Endothelial cell (in vitro differentiated cells): ENCODE measurements around the gene CACFD1. TPM values are rescaled to one million over a fixed set of nuclear protein-coding genes. Genes with fewer than 3 reads are reported as not detected.

Source experiments
- DNase-seq: peaks from one replicate; pipeline ENCODE4 v3.0.0; 2021; ENCODE audit warnings: low spot score
- H3K27ac Mint-ChIP-seq: one replicate; pipeline ENCODE4 v1.8.0; 2021; ENCODE audit warnings: mixed read lengths, inconsistent platforms; ENCODE audit not compliant: unreplicated experiment
- H3K27me3 Mint-ChIP-seq: one replicate; pipeline ENCODE4 v1.8.0; 2021; ENCODE audit warnings: mild to moderate bottlenecking, moderate library complexity, mixed read lengths, inconsistent platforms; ENCODE audit not compliant: unreplicated experiment
- H3K36me3 Mint-ChIP-seq: one replicate; pipeline ENCODE4 v1.8.0; 2021; ENCODE audit warnings: mild to moderate bottlenecking, low read depth, mixed read lengths, inconsistent platforms; ENCODE audit not compliant: unreplicated experiment
- H3K4me1 Mint-ChIP-seq: one replicate; pipeline ENCODE4 v1.8.0; 2021; ENCODE audit warnings: mild to moderate bottlenecking, mixed read lengths, inconsistent platforms; ENCODE audit not compliant: unreplicated experiment
- H3K4me3 Mint-ChIP-seq: one replicate; pipeline ENCODE4 v1.8.0; 2021; ENCODE audit warnings: mild to moderate bottlenecking, mixed read lengths, inconsistent platforms; ENCODE audit not compliant: unreplicated experiment
- H3K9me3 Mint-ChIP-seq: one replicate; pipeline ENCODE4 v1.8.0; 2021; ENCODE audit warnings: mixed read lengths, inconsistent platforms; ENCODE audit not compliant: unreplicated experiment
- CTCF ChIP-seq: fragments of 200-600 bp; sonication (generic); IDR thresholded peaks from one replicate; pipeline ENCODE4 v1.5.0; 2021; ENCODE audit warnings: antibody characterized with exemption; ENCODE audit not compliant: unreplicated experiment
- total RNA-seq: library from RNA; stranded (reverse); fragmentation: NEBNext Ultra II Directional; extraction: Animal tissue kit (Norgen Biotek cat#: 25700); gene quantifications from one replicate; pipeline ENCODE4 v1.2.1, GENCODE V29; 2021; ENCODE audit not compliant: unreplicated experiment

Gene CACFD1
- total RNA-seq, 1 donor from 2014 or later = 34.3 TPM

DNA sequence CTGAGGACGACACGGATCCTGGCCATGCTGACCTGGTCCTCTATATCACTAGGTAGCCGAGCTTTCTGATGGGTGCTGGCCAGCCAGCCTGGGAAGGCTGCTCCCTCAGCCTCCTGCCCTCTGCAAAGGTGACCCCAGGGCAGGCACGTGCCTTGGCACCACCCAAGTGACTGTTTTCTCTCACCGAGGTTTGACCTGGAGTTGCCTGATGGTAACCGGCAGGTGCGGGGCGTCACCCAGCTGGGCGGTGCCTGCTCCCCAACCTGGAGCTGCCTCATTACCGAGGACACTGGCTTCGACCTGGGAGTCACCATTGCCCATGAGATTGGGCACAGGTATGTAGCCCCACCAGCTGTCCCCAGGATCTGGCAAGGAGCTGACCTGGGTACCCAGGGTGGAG, 33.8 kb upstream of the CACFD1 start:
- no peak for TF ChIP-seq CTCF
- no peaks in the 10 kb centered on the region for H3K36me3 Mint-ChIP-seq

DNA sequence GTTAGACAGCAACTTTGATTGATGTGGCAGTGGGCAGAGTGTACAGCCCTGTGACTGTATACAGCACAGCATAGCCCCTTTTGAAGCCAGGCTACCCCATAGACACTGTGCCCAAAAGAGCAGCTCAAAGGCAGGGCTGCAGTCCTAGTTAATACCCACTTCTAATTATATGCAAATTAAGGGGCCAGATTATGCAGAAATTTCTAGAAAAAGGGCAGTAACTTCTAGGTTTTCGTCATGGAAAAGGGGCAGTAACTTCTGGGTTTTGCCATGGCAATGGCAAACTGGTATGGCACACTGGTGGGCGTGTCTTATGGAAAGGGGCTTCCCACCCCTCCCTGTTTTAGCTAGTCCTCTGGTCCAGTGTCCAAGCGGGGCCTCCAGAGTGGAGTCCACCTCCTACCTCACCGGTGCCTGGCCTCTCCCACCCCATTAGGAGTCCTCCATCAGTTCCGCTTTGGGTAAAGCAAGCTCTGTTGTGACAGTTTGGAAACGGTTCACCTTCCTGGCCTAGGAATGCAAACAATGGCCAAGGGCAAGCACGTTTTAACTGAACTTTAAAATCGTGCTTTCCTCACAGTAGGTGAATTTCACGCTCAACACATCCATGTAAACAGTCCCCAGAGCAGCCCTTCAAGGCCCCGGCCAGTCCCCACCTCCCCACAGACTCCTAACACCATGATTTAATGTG, 32.0 kb upstream of the CACFD1 start:
- H3K4me1 Mint-ChIP-seq = peaks cover 2% of the 10 kb centered on the region
- H3K36me3 Mint-ChIP-seq = peaks cover 3% of the 10 kb centered on the region
- DNase-seq = no peak
- peak overlapping the region; percentile 80 for H3K4me3 Mint-ChIP-seq
- peaks cover 4% of the 10 kb centered on the region for H3K27me3 Mint-ChIP-seq
- H3K9me3 Mint-ChIP-seq = no peaks in the 10 kb centered on the region
- no peak for TF ChIP-seq CTCF
- H3K27ac Mint-ChIP-seq = no peak overlapping the region

More for the DNA sequence above, 33.8 kb upstream of the CACFD1 start:
- Mint-ChIP-seq H3K4me3 (no peak overlapping the region), H3K9me3 (no peaks in the 10 kb centered on the region), H3K27ac (no peak overlapping the region), H3K27me3 (peaks cover 5% of the 10 kb centered on the region), H3K4me1 (peaks cover 5% of the 10 kb centered on the region)
- DNase-seq = no peak

GRCh38 chr9:133428617-133429101, 31.1 kb upstream of the CACFD1 start:
- peaks cover 2% of the 10 kb centered on the region for H3K4me1 Mint-ChIP-seq
- no peak overlapping the region for H3K4me3 Mint-ChIP-seq
- DNase-seq = peak; percentile 40
- H3K9me3 Mint-ChIP-seq = no peaks in the 10 kb centered on the region
- peaks cover 4% of the 10 kb centered on the region for H3K36me3 Mint-ChIP-seq
- H3K27me3 Mint-ChIP-seq = peaks cover 4% of the 10 kb centered on the region
- no peak overlapping the region for H3K27ac Mint-ChIP-seq
- TF ChIP-seq CTCF = no peak

DNA sequence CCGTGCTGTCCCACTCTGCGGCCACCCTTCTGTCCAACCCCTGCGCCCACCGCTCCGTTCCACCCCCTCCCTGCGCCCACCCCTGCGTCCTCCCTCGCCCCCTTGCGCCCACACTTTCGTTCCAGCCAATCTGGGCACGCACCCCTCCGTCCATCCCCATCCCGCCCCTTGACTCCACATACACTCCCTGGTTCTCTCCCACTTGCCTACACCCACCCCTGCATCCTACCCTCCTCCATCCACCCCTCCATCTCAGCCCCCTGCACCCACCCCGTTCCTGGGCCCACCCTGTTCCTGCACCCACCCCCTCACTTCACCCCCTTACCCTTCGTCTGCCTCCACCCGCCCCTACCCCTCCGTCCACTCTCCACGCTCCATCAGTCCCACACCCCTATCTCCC, 30.6 kb upstream of the CACFD1 start:
- Mint-ChIP-seq H3K9me3 (no peaks in the 10 kb centered on the region), H3K27ac (no peak overlapping the region), H3K36me3 (peaks cover 4% of the 10 kb centered on the region), H3K4me3 (no peak overlapping the region), H3K4me1 (peaks cover 2% of the 10 kb centered on the region), H3K27me3 (peaks cover 4% of the 10 kb centered on the region)
- no peak for DNase-seq
- no peak for TF ChIP-seq CTCF

GRCh38 chr9:133429641-133430161, 30.1 kb upstream of the CACFD1 start:
- H3K4me3 Mint-ChIP-seq = no peak overlapping the region
- TF ChIP-seq CTCF = no peak
- DNase-seq = peak; percentile 75

More at GRCh38 chr9:133429641-133430161, 30.1 kb upstream of the CACFD1 start:
- H3K9me3 Mint-ChIP-seq = no peaks in the 10 kb centered on the region
- H3K27me3 Mint-ChIP-seq = peaks cover 4% of the 10 kb centered on the region
- peaks cover 4% of the 10 kb centered on the region for H3K36me3 Mint-ChIP-seq
- H3K4me1 Mint-ChIP-seq = peaks cover 2% of the 10 kb centered on the region
- no peak overlapping the region for H3K27ac Mint-ChIP-seq
